Suprapubic skin (tissue), 4 donors: ENCODE measurements around the gene MAPK11.

Experiments used
- EP300 ChIP-seq: sonication (generic); formaldehyde crosslinking; IDR thresholded peaks from one replicate; pipeline ENCODE4 v1.6.1; 2017; ENCODE audit warnings: antibody characterized with exemption
- POLR2A ChIP-seq, 2 donors: fragments of 450-650 bp; IDR thresholded peaks; one replicate each; pipeline ENCODE4 v1.6.1; 2017; ENCODE audit warnings: antibody characterized with exemption in 2 of 2, mild to moderate bottlenecking in 2 of 2, moderate library complexity in 2 of 2
- POLR2AphosphoS5 ChIP-seq, 3 donors: sonication (generic); formaldehyde crosslinking; IDR thresholded peaks; one replicate each; pipeline ENCODE4 v1.6.1; 2017; ENCODE audit warnings: antibody characterized with exemption in 3 of 3
- TF ChIP-seq, protein P1 (sequence below), 2 donors: fragments of 200-600 bp in 1 of 2; fragments of 450-650 bp in 1 of 2; sonication (generic) in 1 of 2; IDR thresholded peaks; one replicate each; pipeline ENCODE4 v1.5.1; 2016 to 2019; ENCODE audit warnings: antibody characterized with exemption in 2 of 2, mild to moderate bottlenecking in 1 of 2, moderate library complexity in 1 of 2

DNA sequence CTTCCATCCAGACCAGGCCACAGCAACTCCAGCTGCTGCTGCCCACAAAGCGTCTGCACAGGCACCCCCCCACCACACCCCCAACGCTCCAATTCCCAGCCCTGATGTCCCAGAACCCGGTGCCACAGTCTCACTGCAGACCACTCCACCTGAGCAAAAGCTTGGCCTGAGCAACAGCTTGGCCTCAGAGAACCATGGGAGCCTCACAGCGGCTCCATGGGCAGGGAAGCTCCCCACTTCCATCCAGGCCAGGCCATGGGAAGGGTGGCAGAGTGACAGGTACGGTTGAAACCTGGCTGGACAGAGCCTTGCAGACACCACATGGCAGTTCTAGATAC, 24.1 kb upstream of the MAPK11 start:
- TF ChIP-seq EP300 (no peak), POLR2A (IDR thresholded peaks at IDR 0.05) (no peak), POLR2AphosphoS5 (IDR thresholded peaks at IDR 0.05) (no peak)
- TF ChIP-seq, protein P1, sequence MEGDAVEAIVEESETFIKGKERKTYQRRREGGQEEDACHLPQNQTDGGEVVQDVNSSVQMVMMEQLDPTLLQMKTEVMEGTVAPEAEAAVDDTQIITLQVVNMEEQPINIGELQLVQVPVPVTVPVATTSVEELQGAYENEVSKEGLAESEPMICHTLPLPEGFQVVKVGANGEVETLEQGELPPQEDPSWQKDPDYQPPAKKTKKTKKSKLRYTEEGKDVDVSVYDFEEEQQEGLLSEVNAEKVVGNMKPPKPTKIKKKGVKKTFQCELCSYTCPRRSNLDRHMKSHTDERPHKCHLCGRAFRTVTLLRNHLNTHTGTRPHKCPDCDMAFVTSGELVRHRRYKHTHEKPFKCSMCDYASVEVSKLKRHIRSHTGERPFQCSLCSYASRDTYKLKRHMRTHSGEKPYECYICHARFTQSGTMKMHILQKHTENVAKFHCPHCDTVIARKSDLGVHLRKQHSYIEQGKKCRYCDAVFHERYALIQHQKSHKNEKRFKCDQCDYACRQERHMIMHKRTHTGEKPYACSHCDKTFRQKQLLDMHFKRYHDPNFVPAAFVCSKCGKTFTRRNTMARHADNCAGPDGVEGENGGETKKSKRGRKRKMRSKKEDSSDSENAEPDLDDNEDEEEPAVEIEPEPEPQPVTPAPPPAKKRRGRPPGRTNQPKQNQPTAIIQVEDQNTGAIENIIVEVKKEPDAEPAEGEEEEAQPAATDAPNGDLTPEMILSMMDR (IDR thresholded peaks at IDR 0.05): no peak
